ENCODE results near the gene PDZRN4. TPM values are rescaled to one million over a fixed set of nuclear protein-coding genes. Genes with fewer than 3 reads are reported as not detected.

PDZRN4 gene
- polyA plus RNA-seq, 2 of the 4 experiments (the other 2 are of a cell fraction), result 0.03 TPM

- 4% methylated on average over 2 of the region's 2 CpGs for WGBS (ENCODE audit: missing lambda C conversion rate)
- TF ChIP-seq FOSL2 (IDR thresholded peaks at IDR 0.05) (no peak), FOSL2 (CRISPR knock-in tag; IDR thresholded peaks at IDR 0.05) (no peak), RNF2 (IDR thresholded peaks at IDR 0.05; ENCODE audit: borderline replicate concordance, low read depth) (no peak), HDAC2 (IDR thresholded peaks at IDR 0.05) (no peak), HEYL (CRISPR knock-in tag; IDR thresholded peaks at IDR 0.05) (no peak), RCOR1 (IDR thresholded peaks at IDR 0.05; ENCODE audit: low read depth, low read length) (no peak), CEBPB (IDR thresholded peaks at IDR 0.05) (no peak), CHD2 (IDR thresholded peaks at IDR 0.05; ENCODE audit: low read length, partially characterized antibody) (no peak), CBX2 (IDR thresholded peaks at IDR 0.05; ENCODE audit: borderline replicate concordance, low read depth) (no peak), FOXS1 (CRISPR knock-in tag; IDR thresholded peaks at IDR 0.05) (no peak), FOSB (CRISPR knock-in tag; IDR thresholded peaks at IDR 0.05) (no peak), JUN (IDR thresholded peaks at IDR 0.05) (no peak), CHD4 (IDR thresholded peaks at IDR 0.05; ENCODE audit: borderline replicate concordance) (no peak), RFX5 (IDR thresholded peaks at IDR 0.05) (no peak)
- TF ChIP-seq, protein P1, sequence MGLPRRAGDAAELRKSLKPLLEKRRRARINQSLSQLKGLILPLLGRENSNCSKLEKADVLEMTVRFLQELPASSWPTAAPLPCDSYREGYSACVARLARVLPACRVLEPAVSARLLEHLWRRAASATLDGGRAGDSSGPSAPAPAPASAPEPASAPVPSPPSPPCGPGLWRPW (IDR thresholded peaks at IDR 0.05), result no peak
- Histone ChIP-seq H3K27ac (no peak overlapping the region), H3K9me3 (no peaks in the 10 kb centered on the region), H3K4me2 (no peak overlapping the region), H3K4me1 (no peaks in the 10 kb centered on the region), H3K4me3 (no peak overlapping the region)
- DNase-seq (ENCODE audit: low read depth in 1 of 2, low spot score in 1 of 2) (no peak), ATAC-seq (no peak), FAIRE-seq (no peak)
- CTCF ChIA-PET, result no interaction called here
- POLR2A ChIA-PET, result no interaction called here
These were observed 322.4 kb downstream of the PDZRN4 start for GRCh38 chr12:41510470-41510869.

DNA sequence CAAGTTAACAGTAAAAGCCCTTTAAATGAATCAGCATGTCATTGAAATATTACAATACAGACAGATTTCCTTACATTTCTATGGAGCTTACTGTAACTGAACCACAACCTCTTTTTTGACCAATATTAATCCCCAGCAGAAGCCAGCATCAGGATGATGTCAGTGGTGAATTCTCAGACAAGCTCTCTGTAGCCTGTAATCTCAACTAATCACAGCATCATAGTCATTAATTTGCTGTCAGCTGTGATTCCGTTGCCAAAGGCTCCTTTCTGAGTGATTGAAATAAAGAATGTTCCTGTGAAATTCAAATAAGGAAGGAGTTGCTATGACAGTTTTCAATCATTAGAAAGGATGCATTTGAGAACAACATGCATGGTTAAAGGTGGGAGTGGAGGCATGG is 323.1 kb downstream of the PDZRN4 start:
- FAIRE-seq, result no peak
- no peak overlapping the region for H3K4me2 ChIP-seq
- POLR2A ChIA-PET, result no interaction called here
- H3K4me3 ChIP-seq, result no peak overlapping the region
- no peak for DNase-seq (ENCODE audit: low read depth in 1 of 2, low spot score in 1 of 2)
- WGBS (ENCODE audit: missing lambda C conversion rate), result 5% methylated on average over 1 of the region's 1 CpG
- no peak overlapping the region for H3K27ac ChIP-seq
- no peak for ATAC-seq
- no peaks in the 10 kb centered on the region for H3K4me1 ChIP-seq
- no peaks in the 10 kb centered on the region for H3K9me3 ChIP-seq
- no peak for TF ChIP-seq REST (IDR thresholded peaks at IDR 0.05)
- no peak for TF ChIP-seq KDM5A (IDR thresholded peaks at IDR 0.05)
- no peak for TF ChIP-seq NR3C1 (IDR thresholded peaks at IDR 0.05)
- no peak for TF ChIP-seq KDM1A (IDR thresholded peaks at IDR 0.05; ENCODE audit: low read depth)
- CTCF ChIA-PET, result interaction anchor here (0.7 kb wide), 1 partner anchor 513 kb away, joined by 3 read pairs; no protein-coding TSS in a partner anchor

DNA sequence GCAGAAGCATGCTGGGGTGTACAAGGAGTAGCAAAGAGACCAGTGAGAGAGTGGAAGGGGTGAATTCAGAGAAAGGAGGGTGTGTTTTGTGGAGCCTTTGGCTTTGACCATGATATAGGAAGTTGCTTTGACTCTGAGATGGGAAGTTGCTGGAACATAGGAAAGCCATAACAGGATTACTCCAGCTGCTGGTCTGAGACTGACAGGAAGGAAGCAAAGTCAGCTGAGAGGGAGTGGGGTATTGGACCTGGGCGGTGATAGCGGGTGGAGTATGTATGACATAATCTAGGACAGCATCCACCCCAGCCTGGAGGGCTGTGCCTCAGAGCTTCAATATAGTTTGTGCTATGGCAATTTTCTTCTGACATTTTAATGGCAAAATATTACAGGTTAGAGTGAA is 324.4 kb downstream of the PDZRN4 start:
- FAIRE-seq, result no peak
- DNase-seq (ENCODE audit: low read depth in 1 of 2, low spot score in 1 of 2), result no peak
- no peaks in the 10 kb centered on the region for H3K9me3 ChIP-seq
- H3K4me2 ChIP-seq, result no peak overlapping the region
- 33% methylated on average over 2 of the region's 2 CpGs for WGBS (ENCODE audit: missing lambda C conversion rate)
- H3K27ac ChIP-seq, result no peak overlapping the region
- no peaks in the 10 kb centered on the region for H3K4me1 ChIP-seq
- ChIA-PET POLR2A (no interaction called here), CTCF (no interaction called here)
- no peak for ATAC-seq
- no peak overlapping the region for H3K4me3 ChIP-seq
- TF ChIP-seq RARB (CRISPR knock-in tag; IDR thresholded peaks at IDR 0.05) (no peak), RFX5 (IDR thresholded peaks at IDR 0.05) (no peak), CHD4 (IDR thresholded peaks at IDR 0.05; ENCODE audit: borderline replicate concordance) (no peak), MAFK (IDR thresholded peaks at IDR 0.05; ENCODE audit: partially characterized antibody) (no peak), MAZ (IDR thresholded peaks at IDR 0.05; ENCODE audit: borderline replicate concordance, low read depth, low read length) (no peak), RNF2 (IDR thresholded peaks at IDR 0.05; ENCODE audit: borderline replicate concordance, low read depth) (no peak), FOSL2 (IDR thresholded peaks at IDR 0.05) (no peak), FOSL2 (CRISPR knock-in tag; IDR thresholded peaks at IDR 0.05) (no peak), PHF8 (IDR thresholded peaks at IDR 0.05; ENCODE audit: borderline replicate concordance, low read depth) (no peak), MYC (IDR thresholded peaks at IDR 0.05; ENCODE audit: borderline replicate concordance, low read length) (no peak), MAX (IDR thresholded peaks at IDR 0.05) (no peak), BCL3 (IDR thresholded peaks at IDR 0.05) (no peak), HDAC2 (IDR thresholded peaks at IDR 0.05) (no peak), NFE2L2 (conservative IDR thresholded peaks at IDR 0.05; ENCODE audit: low read length) (no peak), ZFP36 (IDR thresholded peaks at IDR 0.05; ENCODE audit: borderline replicate concordance, partially characterized antibody) (no peak), SREBF2 (IDR thresholded peaks at IDR 0.05) (no peak)
